ENCODE measurements around the gene EFHD2. TPM values are rescaled to one million over a fixed set of nuclear protein-coding genes. Genes with fewer than 3 reads are reported as not detected.
"Not testable (repeated sequence)": the region's sequence is repeated elsewhere in the genome, so short reads cannot be mapped to it uniquely, and the experiment has no call there.

Gene EFHD2
- total RNA-seq, 4 donors from 2014 or later = 38.9 to 55.7 (median 43.5) TPM

DNA sequence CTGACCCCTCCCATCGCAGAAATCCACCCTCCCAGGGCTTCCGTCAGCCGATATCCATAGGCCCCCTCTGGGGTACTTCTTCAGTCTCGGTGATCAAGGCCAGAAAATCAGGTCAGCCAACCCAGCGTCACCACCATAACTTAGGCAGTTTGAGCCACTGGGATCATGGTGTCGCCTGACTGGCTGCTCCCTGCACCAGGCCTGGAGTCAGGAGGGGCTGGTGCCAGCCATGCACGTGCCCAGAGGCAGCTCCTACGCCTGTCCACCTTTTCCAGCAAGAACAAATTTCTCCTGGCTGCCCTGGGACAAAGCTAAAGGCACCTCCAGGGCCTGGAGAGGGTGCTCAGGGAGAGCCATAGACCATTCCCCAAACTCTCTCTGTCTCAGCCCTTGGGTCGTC lies 23.8 kb downstream of the EFHD2 start:
- 78 to 87% methylated on average over 9 of the region's 9 CpGs for WGBS, 2 donors

GRCh38 chr1:15434739-15435138 lies 25.1 kb downstream of the EFHD2 start:
- intact Hi-C loops (cut with DNase I; ENCODE audit: low total_unique reads); H3K4me3 ChIP-seq (ENCODE audit: low read depth, poor library complexity, severe bottlenecking); DNase-seq (ENCODE audit: low spot score in 2 of 2): not testable (repeated sequence)
- WGBS, 2 donors = 63 to 65% methylated on average over 8 of the region's 8 CpGs

More for the DNA sequence above, 23.8 kb downstream of the EFHD2 start:
- intact Hi-C loops (cut with DNase I; ENCODE audit: low total_unique reads) = no loop called here
- TF ChIP-seq, protein P1, sequence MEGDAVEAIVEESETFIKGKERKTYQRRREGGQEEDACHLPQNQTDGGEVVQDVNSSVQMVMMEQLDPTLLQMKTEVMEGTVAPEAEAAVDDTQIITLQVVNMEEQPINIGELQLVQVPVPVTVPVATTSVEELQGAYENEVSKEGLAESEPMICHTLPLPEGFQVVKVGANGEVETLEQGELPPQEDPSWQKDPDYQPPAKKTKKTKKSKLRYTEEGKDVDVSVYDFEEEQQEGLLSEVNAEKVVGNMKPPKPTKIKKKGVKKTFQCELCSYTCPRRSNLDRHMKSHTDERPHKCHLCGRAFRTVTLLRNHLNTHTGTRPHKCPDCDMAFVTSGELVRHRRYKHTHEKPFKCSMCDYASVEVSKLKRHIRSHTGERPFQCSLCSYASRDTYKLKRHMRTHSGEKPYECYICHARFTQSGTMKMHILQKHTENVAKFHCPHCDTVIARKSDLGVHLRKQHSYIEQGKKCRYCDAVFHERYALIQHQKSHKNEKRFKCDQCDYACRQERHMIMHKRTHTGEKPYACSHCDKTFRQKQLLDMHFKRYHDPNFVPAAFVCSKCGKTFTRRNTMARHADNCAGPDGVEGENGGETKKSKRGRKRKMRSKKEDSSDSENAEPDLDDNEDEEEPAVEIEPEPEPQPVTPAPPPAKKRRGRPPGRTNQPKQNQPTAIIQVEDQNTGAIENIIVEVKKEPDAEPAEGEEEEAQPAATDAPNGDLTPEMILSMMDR (IDR thresholded peaks at IDR 0.05) = no peak
- TF ChIP-seq POLR2A (IDR thresholded peaks at IDR 0.05) = no peak
- no peak for DNase-seq (ENCODE audit: low spot score in 2 of 2)
- no peak overlapping the region for H3K4me3 ChIP-seq (ENCODE audit: low read depth, poor library complexity, severe bottlenecking)

GRCh38 chr1:15435239-15436077 lies 25.8 kb downstream of the EFHD2 start:
- WGBS, 2 donors = 89 to 92% methylated on average over 17 of the region's 17 CpGs
- no peak for DNase-seq (ENCODE audit: low spot score in 2 of 2)
- TF ChIP-seq POLR2A (IDR thresholded peaks at IDR 0.05) = no peak
- TF ChIP-seq, protein P1 (IDR thresholded peaks at IDR 0.05) = no peak
- H3K4me3 ChIP-seq (ENCODE audit: low read depth, poor library complexity, severe bottlenecking) = no peak overlapping the region
- intact Hi-C loops (cut with DNase I; ENCODE audit: low total_unique reads) = no loop called here

DNA sequence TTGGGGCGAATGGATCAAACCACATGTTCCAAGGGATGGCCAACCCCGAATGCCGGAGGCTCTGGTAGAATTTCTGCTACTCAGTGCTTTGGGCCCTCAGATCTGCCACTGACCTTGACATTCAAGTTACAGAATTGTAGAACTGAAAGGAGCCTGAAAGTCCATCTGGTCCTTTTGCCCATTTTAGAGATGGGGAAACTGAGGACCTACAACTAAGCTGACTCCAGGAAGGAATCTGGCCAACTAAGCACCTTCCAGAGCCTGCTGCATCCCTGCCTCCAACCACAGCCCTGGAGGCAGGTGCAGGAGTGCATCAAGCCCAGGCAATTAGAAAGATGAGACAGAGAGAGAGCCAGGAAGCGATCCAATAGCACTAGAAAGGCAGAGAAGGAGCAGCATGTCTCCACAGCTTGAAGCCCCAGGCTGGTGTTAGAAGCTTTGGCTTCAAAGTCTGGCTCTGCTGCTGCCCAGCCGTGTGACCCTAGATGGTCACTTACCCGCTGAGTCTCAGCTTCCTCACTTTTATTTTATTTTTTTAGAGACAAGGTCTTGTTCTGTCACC lies 27.3 kb downstream of the EFHD2 start:
- no peak for DNase-seq (ENCODE audit: low spot score in 2 of 2)
- TF ChIP-seq, protein P1 (IDR thresholded peaks at IDR 0.05) = no peak
- no peak for TF ChIP-seq POLR2A (IDR thresholded peaks at IDR 0.05)
- no peak overlapping the region for H3K4me3 ChIP-seq (ENCODE audit: low read depth, poor library complexity, severe bottlenecking)
- WGBS, 2 donors = 93 to 96% methylated on average over 6 of the region's 6 CpGs
- intact Hi-C loops (cut with DNase I; ENCODE audit: low total_unique reads) = no loop called here

DNA sequence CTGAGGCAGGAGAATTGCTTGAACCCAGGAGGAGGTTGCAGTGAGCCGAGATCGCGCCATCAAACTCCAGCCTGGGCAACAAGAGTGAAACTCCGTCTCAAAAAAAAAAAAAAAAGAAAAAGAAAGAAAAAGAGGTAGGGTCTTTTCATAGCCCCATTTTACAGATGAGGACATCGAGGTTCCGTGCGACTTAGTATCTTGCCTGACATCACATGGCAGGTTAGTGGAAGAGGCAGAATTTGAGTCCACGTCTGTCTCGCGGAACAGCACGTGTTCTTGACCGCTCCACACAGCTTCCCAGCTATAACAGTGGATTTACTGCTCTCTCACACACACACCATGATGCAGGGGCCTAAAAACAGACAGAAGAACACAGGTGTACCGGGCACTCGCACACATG lies 29.6 kb downstream of the EFHD2 start:
- no peak for DNase-seq (ENCODE audit: low spot score in 2 of 2)
- no peak overlapping the region for H3K4me3 ChIP-seq (ENCODE audit: low read depth, poor library complexity, severe bottlenecking)
- intact Hi-C loops (cut with DNase I; ENCODE audit: low total_unique reads) = no loop called here
- no peak for TF ChIP-seq POLR2A (IDR thresholded peaks at IDR 0.05)
- TF ChIP-seq, protein P1 (IDR thresholded peaks at IDR 0.05) = no peak
- WGBS, 2 donors = 87 to 94% methylated on average over 14 of the region's 14 CpGs

- WGBS, 2 donors = 93% methylated on average over 13 of the region's 13 CpGs
- intact Hi-C loops (cut with DNase I; ENCODE audit: low total_unique reads) = no loop called here
- no peak for DNase-seq (ENCODE audit: low spot score in 2 of 2)
- no peak overlapping the region for H3K4me3 ChIP-seq (ENCODE audit: low read depth, poor library complexity, severe bottlenecking)
- TF ChIP-seq, protein P1 (IDR thresholded peaks at IDR 0.05) = no peak
- TF ChIP-seq POLR2A (IDR thresholded peaks at IDR 0.05) = no peak
These were observed 30.7 kb downstream of the EFHD2 start for GRCh38 chr1:15440357-15440756.
